NOMO-1 treated with DMSO at 0.1 percent for 48 hours (cell line): ENCODE data around the gene NAV2.
"Not testable (repeated sequence)": the region's sequence is repeated elsewhere in the genome, so short reads cannot be mapped to it uniquely, and the experiment has no call there.

Source experiments
- DNase-seq: peaks from one replicate; lab custom pipeline; 2025; ENCODE audit not compliant: unreplicated experiment; lab: John Stamatoyannopoulos, UW

NAV2 gene

DNA sequence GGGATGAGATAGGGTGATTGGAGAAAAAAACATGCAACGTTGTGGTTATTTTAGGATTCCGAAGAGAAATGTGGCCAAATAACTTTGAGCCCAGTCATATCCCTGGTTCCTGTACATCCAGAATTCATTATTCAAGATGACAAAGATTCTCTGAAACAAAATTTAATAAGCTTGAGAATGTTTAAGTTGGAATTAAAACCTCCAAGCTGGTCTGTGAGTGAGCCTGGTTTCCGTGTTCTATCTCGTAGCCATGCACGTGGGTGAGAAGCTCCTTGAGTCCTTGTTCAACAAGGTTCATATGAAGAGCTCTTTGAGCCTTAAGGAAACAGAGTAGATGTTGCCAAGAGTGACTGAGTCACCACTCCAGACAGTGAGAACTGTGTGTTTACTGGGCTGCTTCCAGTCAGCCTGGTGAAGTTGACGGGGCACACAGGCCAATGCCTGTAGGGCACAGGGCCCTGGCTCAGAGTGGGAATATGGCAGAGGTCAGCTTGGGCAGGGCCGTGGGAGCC is 206.5 kb downstream of the NAV2 start:
- no peak for DNase-seq

DNA sequence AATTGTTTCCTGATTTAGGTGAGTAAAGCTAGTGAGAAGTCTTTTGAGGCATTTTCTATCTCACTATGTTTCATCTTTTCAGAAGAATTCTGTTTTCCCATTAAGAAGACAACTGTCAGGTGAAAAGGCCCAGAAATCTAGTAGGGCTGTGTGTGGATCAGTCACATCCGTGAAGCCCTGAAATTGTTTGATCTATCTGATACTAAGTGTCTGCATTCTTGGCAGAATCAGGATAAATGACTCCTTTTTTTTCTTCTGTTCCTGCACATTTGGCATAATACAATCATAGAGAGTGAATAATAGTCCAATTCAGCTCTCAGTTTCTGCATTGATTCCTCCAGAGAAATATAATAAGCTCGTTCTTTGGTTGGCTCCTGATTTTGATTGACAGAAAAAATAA is 208.3 kb downstream of the NAV2 start:
- no peak for DNase-seq

DNA sequence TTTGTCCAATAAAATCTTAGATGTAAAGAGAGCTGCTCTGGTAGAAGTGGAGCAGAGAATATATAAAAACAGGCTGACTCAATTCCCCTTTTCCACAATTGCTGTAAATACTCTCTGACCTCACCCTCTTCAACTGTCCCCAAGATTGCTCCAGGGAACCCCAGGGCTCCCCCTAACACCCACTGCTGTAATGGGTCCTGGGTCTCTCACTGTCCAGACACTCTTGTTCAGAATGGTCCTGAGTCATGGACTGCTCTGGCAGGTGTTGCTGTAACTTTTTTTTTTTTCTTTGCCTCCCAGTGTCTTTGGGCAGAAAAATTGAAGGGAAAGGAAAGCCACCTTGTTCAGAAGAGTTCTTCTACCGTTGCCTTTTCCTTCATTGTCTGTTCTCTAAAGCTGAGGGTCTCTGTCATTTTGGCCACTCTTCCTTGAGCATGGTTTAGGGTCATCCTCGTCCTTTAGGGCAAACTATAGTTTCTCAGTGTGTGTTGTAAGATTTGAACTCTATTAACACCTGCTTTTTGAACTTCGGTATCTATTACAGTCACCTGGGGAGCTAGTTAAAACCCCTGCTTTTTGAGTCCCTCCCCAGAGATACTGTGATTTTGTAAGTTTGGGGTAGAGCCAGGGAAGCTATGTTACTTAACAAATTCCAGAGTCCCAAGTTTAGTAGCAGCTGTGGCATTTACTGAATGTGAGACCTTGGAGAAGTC is 209.5 kb downstream of the NAV2 start:
- DNase-seq = no peak

GRCh38 chr11:19922689-19923035 is 210.0 kb downstream of the NAV2 start:
- no peak for DNase-seq

- DNase-seq = no peak
These were observed 211.0 kb downstream of the NAV2 start for GRCh38 chr11:19923626-19924025.

- no peak for DNase-seq
These were observed 211.7 kb downstream of the NAV2 start for GRCh38 chr11:19924311-19924710.

GRCh38 chr11:19924716-19925115 is 212.1 kb downstream of the NAV2 start:
- no peak for DNase-seq

DNA sequence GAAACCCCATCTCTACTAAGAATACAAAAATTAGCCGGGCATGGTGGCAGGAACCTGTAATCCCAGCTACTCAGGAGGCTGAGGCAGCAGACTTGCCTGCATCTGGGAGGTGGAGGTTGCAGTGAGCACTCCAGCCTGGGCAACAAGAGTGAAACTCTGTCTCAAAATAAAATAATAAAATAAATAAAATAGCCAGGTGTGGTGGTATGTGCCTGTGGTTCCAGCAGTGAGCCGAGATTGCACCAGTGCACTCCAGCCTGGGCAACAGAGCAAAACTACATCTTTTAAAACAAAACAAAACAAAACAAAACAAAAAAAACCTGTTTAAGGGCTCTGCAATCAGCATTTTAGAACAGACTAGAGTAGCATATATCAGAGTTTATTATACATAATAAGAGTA is 214.8 kb downstream of the NAV2 start:
- not testable (repeated sequence) for DNase-seq

DNA sequence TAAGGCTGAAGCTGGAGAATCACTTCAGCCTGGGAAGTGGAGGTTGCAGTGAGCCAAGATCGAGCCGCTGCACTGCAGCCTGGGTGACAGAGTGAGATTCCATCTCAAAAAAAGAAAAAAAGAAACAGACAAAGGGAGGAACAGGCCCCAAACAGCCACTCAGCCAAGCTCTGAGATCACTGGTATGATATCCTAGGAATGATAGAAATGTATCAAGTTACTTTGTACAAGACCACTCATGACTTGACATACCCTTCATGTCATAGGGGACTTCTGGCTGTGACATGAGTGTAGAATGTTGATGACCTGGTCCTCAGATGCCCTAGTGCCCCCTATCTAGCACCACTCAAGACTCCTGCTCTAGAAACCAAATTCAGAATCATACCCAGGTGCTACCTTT is 216.5 kb downstream of the NAV2 start:
- DNase-seq = no peak

DNA sequence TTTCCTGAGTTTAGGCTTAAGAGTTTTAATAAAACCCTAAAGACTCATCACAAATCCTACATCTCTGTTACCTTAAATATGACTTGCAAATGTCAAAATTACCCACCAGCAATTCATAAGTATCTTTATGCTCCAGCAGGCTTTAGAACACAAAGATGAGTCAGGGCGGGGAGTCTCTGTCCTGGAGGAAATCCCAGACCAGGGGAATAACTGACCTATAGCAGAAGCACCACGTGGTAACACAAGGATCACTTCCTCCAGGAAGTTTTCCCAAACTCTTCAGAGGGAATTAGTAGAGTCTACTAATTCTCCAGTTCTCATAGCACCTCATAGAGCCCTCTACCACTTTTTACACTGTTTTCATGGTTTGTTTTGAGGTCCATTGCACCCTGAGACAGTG is 217.0 kb downstream of the NAV2 start:
- no peak for DNase-seq

DNA sequence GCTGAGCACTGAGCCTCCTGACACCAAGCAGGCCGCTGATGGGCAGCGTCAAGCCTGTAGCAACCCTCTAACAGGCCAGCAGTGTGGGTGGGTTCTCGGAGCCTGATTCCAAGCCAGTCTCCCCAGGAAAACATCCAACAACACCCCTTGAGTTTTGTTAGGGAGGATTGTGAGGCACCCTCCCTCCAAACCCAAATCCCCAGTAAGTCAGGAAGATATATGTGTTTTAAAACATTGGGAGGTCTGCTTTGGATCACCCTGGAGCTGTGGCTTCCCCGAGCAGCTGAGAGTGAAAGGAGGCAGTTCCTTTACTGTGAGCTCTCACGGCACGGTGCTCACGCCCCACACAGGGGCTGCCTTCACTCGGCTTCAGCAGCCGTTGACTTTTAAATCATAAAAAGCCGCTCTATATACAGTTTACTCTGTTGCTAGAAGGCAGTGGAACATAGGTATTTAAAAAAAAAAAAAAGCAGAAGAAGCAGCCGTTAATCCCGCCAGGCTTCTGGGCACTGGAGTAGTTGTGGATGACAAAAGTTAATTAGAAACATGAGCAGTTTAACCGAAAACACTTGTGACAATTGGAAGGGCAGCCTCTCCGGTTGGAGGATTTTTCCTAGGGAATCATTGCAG is 218.6 kb downstream of the NAV2 start:
- DNase-seq = no peak

DNA sequence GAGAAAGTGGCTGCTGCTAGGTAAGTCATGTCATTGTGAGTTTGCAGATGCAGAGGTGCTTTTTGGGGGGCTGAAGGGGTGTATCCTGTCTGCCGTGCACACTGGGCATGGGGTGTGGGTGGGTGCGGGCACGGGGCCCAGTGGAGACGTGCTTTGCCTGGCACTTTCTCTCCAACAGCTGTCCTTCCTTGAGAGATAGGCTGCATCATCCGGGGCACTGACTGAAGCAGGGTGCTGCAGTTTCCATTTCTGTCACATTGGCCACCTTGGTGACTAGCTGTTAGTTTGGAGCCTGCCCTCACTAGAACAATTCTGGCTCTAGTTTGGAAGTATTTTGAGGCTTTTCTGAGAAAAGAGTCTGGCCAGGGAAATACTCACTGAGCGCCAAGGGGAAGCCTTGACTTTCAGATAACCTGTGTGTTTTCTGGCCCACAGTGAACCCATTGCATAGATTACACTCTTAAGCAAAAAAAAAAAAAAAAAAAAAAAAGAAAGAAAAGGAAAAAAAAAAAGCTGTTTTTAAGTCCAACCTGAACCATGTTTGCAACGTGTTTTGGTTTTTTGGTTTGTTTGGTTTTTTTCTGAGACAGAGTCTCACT is 219.2 kb downstream of the NAV2 start:
- no peak for DNase-seq

DNA sequence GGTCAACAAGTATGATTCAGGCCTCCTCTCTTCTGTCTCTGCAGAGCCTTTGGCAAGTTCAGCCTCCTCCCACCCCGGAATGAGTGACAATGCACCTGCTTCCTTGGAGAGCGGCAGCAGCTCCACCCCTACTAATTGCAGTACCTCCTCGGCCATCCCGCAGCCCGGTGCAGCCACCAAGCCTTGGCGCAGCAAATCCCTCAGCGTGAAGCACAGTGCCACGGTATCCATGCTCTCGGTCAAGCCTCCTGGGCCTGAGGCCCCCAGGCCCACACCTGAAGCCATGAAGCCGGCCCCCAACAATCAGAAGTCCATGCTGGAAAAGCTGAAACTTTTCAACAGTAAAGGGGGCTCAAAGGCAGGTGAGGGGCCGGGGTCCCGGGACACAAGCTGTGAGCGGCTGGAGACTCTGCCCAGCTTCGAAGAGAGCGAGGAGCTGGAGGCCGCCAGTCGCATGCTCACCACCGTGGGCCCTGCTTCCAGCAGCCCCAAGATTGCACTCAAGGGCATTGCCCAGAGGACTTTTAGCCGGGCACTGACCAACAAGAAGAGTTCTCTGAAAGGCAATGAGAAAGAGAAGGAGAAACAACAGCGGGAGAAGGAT is 220.6 kb downstream of the NAV2 start:
- no peak for DNase-seq

- no peak for DNase-seq
These were observed 221.3 kb downstream of the NAV2 start for GRCh38 chr11:19933801-19934488.

- DNase-seq = no peak
These were observed 222.2 kb downstream of the NAV2 start for GRCh38 chr11:19934828-19935259.

- no peak for DNase-seq
These were observed 222.9 kb downstream of the NAV2 start for GRCh38 chr11:19935507-19935906.

GRCh38 chr11:19936461-19936860 is 223.8 kb downstream of the NAV2 start:
- DNase-seq = no peak

DNA sequence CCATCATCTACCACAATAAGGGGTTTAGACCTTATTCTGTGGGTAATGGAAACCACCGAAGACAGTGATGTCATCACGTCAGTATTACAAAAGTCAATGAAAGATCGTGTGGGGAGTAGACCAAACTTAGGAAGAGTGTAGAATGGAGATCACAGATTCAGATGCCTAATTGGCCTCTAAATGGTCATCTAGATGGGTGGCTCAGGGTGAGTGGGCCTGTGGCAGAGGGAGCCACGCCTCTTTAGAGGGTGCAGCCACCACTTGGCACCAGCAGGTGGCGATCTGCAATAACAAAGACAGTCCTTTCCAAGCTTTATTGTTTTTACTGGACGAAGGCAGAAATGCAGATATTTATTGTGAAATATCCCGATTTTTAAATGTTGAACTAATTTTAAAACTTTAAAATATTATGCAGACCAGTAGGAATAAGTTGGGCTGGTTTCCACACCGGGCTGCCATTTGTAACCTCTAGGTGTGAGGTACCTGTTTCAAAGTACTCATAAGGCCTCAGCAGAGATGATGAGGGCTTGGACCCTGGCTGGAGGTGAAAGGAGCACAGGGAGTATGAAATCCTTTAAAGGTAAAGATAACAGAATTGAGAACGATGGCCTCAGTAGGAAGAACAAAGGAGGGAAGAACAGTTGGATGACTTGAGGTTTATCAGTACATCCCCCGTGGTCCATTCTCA is 225.7 kb downstream of the NAV2 start:
- peak; percentile 23 for DNase-seq

GRCh38 chr11:19938866-19939265 is 226.2 kb downstream of the NAV2 start:
- DNase-seq = peak; percentile 64

- DNase-seq = peak; percentile 34
These were observed 226.8 kb downstream of the NAV2 start for GRCh38 chr11:19939415-19939929.

- no peak for DNase-seq
These were observed 228.2 kb downstream of the NAV2 start for GRCh38 chr11:19940831-19941230.
